Neuronal stem cell (in vitro differentiated cells): ENCODE results near the gene OTOG.

Source experiments
- DNase-seq: peaks from one replicate; pipeline ENCODE4 v3.0.0-alpha.2; 2013; ENCODE audit warnings: low spot score
- H2AFZ ChIP-seq: one replicate; pipeline ENCODE4 v1.6.1; 2013; ENCODE audit warnings: mild to moderate bottlenecking, low read length, inconsistent platforms
- H2AK5ac ChIP-seq: 2 replicates; pipeline ENCODE4 v1.6.1; 2013; ENCODE audit warnings: low read depth, mild to moderate bottlenecking, inconsistent platforms, low read length, moderate library complexity, mixed read lengths
- H2BK120ac ChIP-seq: 2 replicates; pipeline ENCODE4 v1.6.1; 2013; ENCODE audit warnings: low read depth, mild to moderate bottlenecking, inconsistent platforms, low read length, moderate library complexity, mixed read lengths
- H2BK12ac ChIP-seq: one replicate; pipeline ENCODE4 v1.6.1; 2013; ENCODE audit warnings: low read length, inconsistent platforms
- H2BK15ac ChIP-seq: 2 replicates; pipeline ENCODE4 v1.6.1; 2013; ENCODE audit warnings: mild to moderate bottlenecking, low read length, inconsistent platforms, mixed read lengths
- H2BK5ac ChIP-seq: one replicate; pipeline ENCODE4 v1.6.1; 2013; ENCODE audit warnings: inconsistent platforms, mild to moderate bottlenecking, low read length, moderate library complexity
- H3K14ac ChIP-seq: one replicate; pipeline ENCODE4 v1.6.1; 2013; ENCODE audit warnings: low read length, inconsistent platforms
- H3K18ac ChIP-seq: 2 replicates; pipeline ENCODE4 v1.6.1; 2013; ENCODE audit warnings: low read length, inconsistent platforms
- H3K23ac ChIP-seq: 2 replicates; pipeline ENCODE4 v1.6.1; 2013; ENCODE audit warnings: low read depth, mild to moderate bottlenecking, mixed read lengths, low read length, inconsistent platforms; ENCODE audit not compliant: poor library complexity
- H3K27ac ChIP-seq: replicated peaks from 3 replicates; pipeline ENCODE4 v1.5.1; 2013; ENCODE audit warnings: low read length, inconsistent platforms
- H3K27me3 ChIP-seq, 3 experiments: 2 replicates each; pipeline ENCODE4 v1.6.1; 2013; ENCODE audit warnings: low read length in 3 of 3, mild to moderate bottlenecking in 2 of 3, inconsistent platforms in 1 of 3, low read depth in 1 of 3, mixed read lengths in 1 of 3, moderate library complexity in 1 of 3; ENCODE audit not compliant: control insufficient read depth in 3 of 3, insufficient read depth in 3 of 3
- H3K36me3 ChIP-seq, 2 donors: replicated peaks in 1 of 2; 2 replicates each; pipeline ENCODE4 v1.6.1; 2013; ENCODE audit warnings: low read length in 2 of 2; ENCODE audit not compliant: control insufficient read depth in 2 of 2, insufficient read depth in 2 of 2
- H3K4ac ChIP-seq: 2 replicates; pipeline ENCODE4 v1.6.1; 2013; ENCODE audit warnings: inconsistent platforms, mild to moderate bottlenecking, low read length, moderate library complexity
- H3K4me1 ChIP-seq, 2 donors: 1 replicate in 1 of 2; 2 replicates in 1 of 2; pipeline ENCODE4 v1.6.1; 2013; ENCODE audit warnings: low read length in 2 of 2, low read depth in 1 of 2; ENCODE audit not compliant: control insufficient read depth in 2 of 2, insufficient read depth in 1 of 2
- H3K4me2 ChIP-seq: one replicate; pipeline ENCODE4 v1.6.1; 2013; ENCODE audit warnings: mild to moderate bottlenecking, low read length, inconsistent platforms; ENCODE audit not compliant: insufficient read depth, poor library complexity, severe bottlenecking
- H3K4me3 ChIP-seq, 2 donors: 2 replicates each; pipeline ENCODE4 v1.5.1; 2013; ENCODE audit warnings: low read length in 2 of 2, mild to moderate bottlenecking in 2 of 2, inconsistent platforms in 1 of 2, moderate library complexity in 1 of 2
- H3K79me1 ChIP-seq: one replicate; pipeline ENCODE4 v1.6.1; 2013; ENCODE audit warnings: low read depth, mild to moderate bottlenecking, inconsistent platforms, low read length, moderate library complexity
- H3K9ac ChIP-seq: one replicate; pipeline ENCODE4 v1.6.1; 2013; ENCODE audit warnings: mild to moderate bottlenecking, low read depth, low read length, inconsistent platforms; ENCODE audit not compliant: poor library complexity
- H3K9me3 ChIP-seq, 2 donors: replicated peaks in 1 of 2; 2 replicates each; pipeline versions ENCODE3 to v1.6.1; 2013; ENCODE audit warnings: low read length in 2 of 2, mild to moderate bottlenecking in 2 of 2, inconsistent platforms in 1 of 2, low read depth in 1 of 2, mixed read lengths in 1 of 2, moderate library complexity in 1 of 2; ENCODE audit not compliant: control insufficient read depth in 2 of 2, insufficient read depth in 1 of 2
- H4K8ac ChIP-seq: one replicate; pipeline ENCODE4 v1.6.1; 2013; ENCODE audit warnings: low read depth, mild to moderate bottlenecking, inconsistent platforms, low read length, moderate library complexity
- H4K91ac ChIP-seq: one replicate; pipeline ENCODE4 v1.6.1; 2013; ENCODE audit warnings: low read length, low read depth, mild to moderate bottlenecking, inconsistent platforms; ENCODE audit not compliant: poor library complexity
- WGBS, 2 donors: extraction: QIAGEN DNeasy Blood & Tissue Kit; methylation state at CpG; one replicate each; pipeline ENCODE4 v1.1.7; 2013; ENCODE audit warnings: missing lambda C conversion rate in 2 of 2, mixed read lengths in 1 of 2; ENCODE audit not compliant: insufficient read length in 2 of 2, insufficient replicate concordance in 1 of 2; ENCODE audit errors: extremely low coverage in 2 of 2; 5-methylcytosine and 5-hydroxymethylcytosine counted together

OTOG gene

GRCh38 chr11:17578958-17579357, 31.9 kb downstream of the OTOG start:
- Histone ChIP-seq H3K18ac (no peak overlapping the region), H3K23ac (peak overlapping the region; percentile 80), H3K14ac (no peak overlapping the region), H2BK12ac (no peak overlapping the region), H2BK5ac (no peak overlapping the region), H2BK15ac (no peak overlapping the region), H3K9me3 (no peaks in the 10 kb centered on the region), H4K91ac (no peak overlapping the region), H2AK5ac (peak overlapping the region; percentile 13), H3K9ac (no peak overlapping the region), H3K36me3 (no peaks in the 10 kb centered on the region), H3K4me2 (no peak overlapping the region), H4K8ac (no peak overlapping the region), H2BK120ac (no peak overlapping the region), H3K4me1 (peaks cover 0 to 2% of the 10 kb centered on the region in 2 donors), H3K27me3 (peaks cover 0 to 8% (median 0%) of the 10 kb centered on the region in 3 experiments), H3K4ac (no peak overlapping the region), H3K79me1 (no peaks in the 10 kb centered on the region), H2AFZ (no peak overlapping the region), H3K27ac (no peak overlapping the region), H3K4me3 (no peak overlapping the region)
- no peak for DNase-seq
- no CpG with 5 or more reads among the region's 8 CpGs for WGBS, 2 donors

GRCh38 chr11:17579451-17579850, 32.4 kb downstream of the OTOG start:
- H3K14ac ChIP-seq, result no peak overlapping the region
- H2BK12ac ChIP-seq, result no peak overlapping the region
- WGBS, 2 donors, result no CpG with 5 or more reads among the region's 7 CpGs
- H3K27me3 ChIP-seq, result peaks cover 0 to 8% (median 0%) of the 10 kb centered on the region in 3 experiments
- no peak overlapping the region for H2AK5ac ChIP-seq
- no peak overlapping the region for H4K91ac ChIP-seq
- no peak overlapping the region for H3K4me3 ChIP-seq
- no peak overlapping the region for H3K27ac ChIP-seq
- H4K8ac ChIP-seq, result no peak overlapping the region
- H2BK15ac ChIP-seq, result no peak overlapping the region
- H2BK5ac ChIP-seq, result no peak overlapping the region
- DNase-seq, result no peak
- H2AFZ ChIP-seq, result no peak overlapping the region
- no peak overlapping the region for H3K4ac ChIP-seq
- H3K18ac ChIP-seq, result no peak overlapping the region
- peaks cover 0 to 2% of the 10 kb centered on the region in 2 donors for H3K4me1 ChIP-seq
- H2BK120ac ChIP-seq, result no peak overlapping the region
- no peak overlapping the region for H3K4me2 ChIP-seq
- no peak overlapping the region for H3K23ac ChIP-seq
- no peaks in the 10 kb centered on the region for H3K9me3 ChIP-seq
- H3K36me3 ChIP-seq, result no peaks in the 10 kb centered on the region
- H3K79me1 ChIP-seq, result no peaks in the 10 kb centered on the region
- H3K9ac ChIP-seq, result no peak overlapping the region

GRCh38 chr11:17580271-17580670, 33.2 kb downstream of the OTOG start:
- no peak overlapping the region for H2BK12ac ChIP-seq
- H3K4me1 ChIP-seq, result peaks cover 0 to 2% of the 10 kb centered on the region in 2 donors
- H3K79me1 ChIP-seq, result no peaks in the 10 kb centered on the region
- no peak overlapping the region for H3K4ac ChIP-seq
- H3K27me3 ChIP-seq, result peaks cover 0 to 8% (median 0%) of the 10 kb centered on the region in 3 experiments
- H3K9me3 ChIP-seq, result no peaks in the 10 kb centered on the region
- no peak overlapping the region for H3K9ac ChIP-seq
- H3K18ac ChIP-seq, result no peak overlapping the region
- no peak overlapping the region for H3K4me3 ChIP-seq
- no CpG with 5 or more reads among the region's 1 CpG for WGBS, 2 donors
- H2AK5ac ChIP-seq, result no peak overlapping the region
- no peak overlapping the region for H3K14ac ChIP-seq
- H4K91ac ChIP-seq, result no peak overlapping the region
- H3K36me3 ChIP-seq, result no peaks in the 10 kb centered on the region
- no peak overlapping the region for H2AFZ ChIP-seq
- no peak overlapping the region for H3K4me2 ChIP-seq
- H2BK15ac ChIP-seq, result no peak overlapping the region
- H4K8ac ChIP-seq, result no peak overlapping the region
- no peak overlapping the region for H3K23ac ChIP-seq
- no peak overlapping the region for H2BK120ac ChIP-seq
- no peak overlapping the region for H2BK5ac ChIP-seq
- no peak overlapping the region for H3K27ac ChIP-seq
- no peak for DNase-seq

GRCh38 chr11:17581036-17581731, 34.1 kb downstream of the OTOG start:
- no peak for DNase-seq
- no peak overlapping the region for H2BK12ac ChIP-seq

More at GRCh38 chr11:17581036-17581731, 34.1 kb downstream of the OTOG start:
- H3K18ac ChIP-seq, result no peak overlapping the region
- no peak overlapping the region for H3K14ac ChIP-seq
- H3K4ac ChIP-seq, result no peak overlapping the region
- no peak overlapping the region for H2BK5ac ChIP-seq
- H2BK120ac ChIP-seq, result no peak overlapping the region
- H4K8ac ChIP-seq, result no peak overlapping the region
- no peak overlapping the region for H3K9ac ChIP-seq
- H3K36me3 ChIP-seq, result no peaks in the 10 kb centered on the region
- no peak overlapping the region for H3K4me3 ChIP-seq
- H3K9me3 ChIP-seq, result no peaks in the 10 kb centered on the region
- H3K79me1 ChIP-seq, result no peaks in the 10 kb centered on the region
- H3K4me1 ChIP-seq, result no peaks in the 10 kb centered on the region
- no peak overlapping the region for H3K4me2 ChIP-seq
- no peak overlapping the region for H3K27ac ChIP-seq
- H3K27me3 ChIP-seq, result peaks cover 0 to 8% (median 0%) of the 10 kb centered on the region in 3 experiments
- no CpG with 5 or more reads among the region's 6 CpGs for WGBS, 2 donors
- no peak overlapping the region for H2BK15ac ChIP-seq
- no peak overlapping the region for H3K23ac ChIP-seq
- H4K91ac ChIP-seq, result no peak overlapping the region
- H2AK5ac ChIP-seq, result no peak overlapping the region
- no peak overlapping the region for H2AFZ ChIP-seq
